ENCODE results near the gene VASH1. TPM values are rescaled to one million over a fixed set of nuclear protein-coding genes. Genes with fewer than 3 reads are reported as not detected.
A peak's percentile ranks its signal among the peaks of the same experiment; 100 is the strongest.

VASH1 gene
- polyA plus RNA-seq, 1 experiment: 5.0 TPM

DNA sequence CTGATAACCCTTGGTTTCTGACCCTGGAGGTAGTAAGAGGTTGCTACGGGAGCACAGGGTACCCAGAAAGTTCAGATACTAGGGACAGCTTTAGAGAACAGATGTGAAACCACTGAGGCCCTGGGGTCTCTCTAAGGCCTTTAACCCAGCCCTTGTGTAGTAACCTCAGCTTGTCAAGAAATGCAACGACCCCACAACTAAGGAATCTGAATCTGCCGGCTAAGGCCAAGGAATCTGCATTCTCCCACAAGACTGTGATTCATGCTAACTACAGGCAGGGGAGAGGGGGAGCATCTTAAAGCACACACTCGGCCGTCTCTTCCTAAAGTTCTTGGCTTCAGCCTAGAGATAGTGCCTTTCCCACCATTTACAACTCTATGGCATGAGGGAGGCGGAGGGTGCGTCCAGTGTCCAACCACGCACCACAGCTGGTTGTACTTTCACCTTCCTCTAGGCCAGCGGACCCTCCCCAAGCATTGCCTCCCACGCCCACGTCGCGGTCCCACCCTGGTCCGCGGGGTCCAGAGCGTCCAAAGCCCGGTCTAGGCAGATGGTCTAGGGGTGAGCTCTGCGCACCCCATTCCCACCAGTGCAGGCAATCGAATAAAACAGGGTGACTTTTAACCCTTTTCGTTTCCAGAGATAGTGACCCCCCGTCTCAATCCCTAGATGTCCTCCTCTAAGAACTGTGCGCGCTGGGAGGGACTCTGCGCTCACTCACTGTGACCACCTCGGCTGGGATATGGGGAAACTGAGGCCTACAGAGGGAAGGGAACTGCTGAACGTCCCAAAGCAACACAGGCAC, 735 bp upstream of the VASH1 start:
- ChIA-PET POLR2A (no interaction called here), CTCF (interaction anchor here (0.5 to 0.9 kb wide), 2 partner anchors 24 to 38 kb away, joined by 3 to 11 read pairs; no protein-coding TSS in a partner anchor)
- no peak for DNase-seq (ENCODE audit: low read depth, low spot score)
- peak overlapping the region; percentile 73 for H3K4me3 ChIP-seq (ENCODE audit: low read depth, low read length)
- no peaks in the 10 kb centered on the region for H3K27me3 ChIP-seq (ENCODE audit: control insufficient read depth, insufficient read depth, low read length)
- no peaks in the 10 kb centered on the region; the same call in 1 of the 2 replicates for H3K9me3 ChIP-seq (ENCODE audit: control insufficient read depth, insufficient read depth, low read length)
- H3K27ac ChIP-seq (ENCODE audit: low read depth, low read length): peak overlapping the region; percentile 3
- TF ChIP-seq, protein P1, sequence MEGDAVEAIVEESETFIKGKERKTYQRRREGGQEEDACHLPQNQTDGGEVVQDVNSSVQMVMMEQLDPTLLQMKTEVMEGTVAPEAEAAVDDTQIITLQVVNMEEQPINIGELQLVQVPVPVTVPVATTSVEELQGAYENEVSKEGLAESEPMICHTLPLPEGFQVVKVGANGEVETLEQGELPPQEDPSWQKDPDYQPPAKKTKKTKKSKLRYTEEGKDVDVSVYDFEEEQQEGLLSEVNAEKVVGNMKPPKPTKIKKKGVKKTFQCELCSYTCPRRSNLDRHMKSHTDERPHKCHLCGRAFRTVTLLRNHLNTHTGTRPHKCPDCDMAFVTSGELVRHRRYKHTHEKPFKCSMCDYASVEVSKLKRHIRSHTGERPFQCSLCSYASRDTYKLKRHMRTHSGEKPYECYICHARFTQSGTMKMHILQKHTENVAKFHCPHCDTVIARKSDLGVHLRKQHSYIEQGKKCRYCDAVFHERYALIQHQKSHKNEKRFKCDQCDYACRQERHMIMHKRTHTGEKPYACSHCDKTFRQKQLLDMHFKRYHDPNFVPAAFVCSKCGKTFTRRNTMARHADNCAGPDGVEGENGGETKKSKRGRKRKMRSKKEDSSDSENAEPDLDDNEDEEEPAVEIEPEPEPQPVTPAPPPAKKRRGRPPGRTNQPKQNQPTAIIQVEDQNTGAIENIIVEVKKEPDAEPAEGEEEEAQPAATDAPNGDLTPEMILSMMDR (IDR thresholded peaks at IDR 0.05; ENCODE audit: low read depth, low read length): no peak

GRCh38 chr14:76761960-76762410, 717 bp downstream of the VASH1 start:
- H3K9me3 ChIP-seq (ENCODE audit: control insufficient read depth, insufficient read depth, low read length): no peaks in the 10 kb centered on the region; the same call in 1 of the 2 replicates
- H3K4me3 ChIP-seq (ENCODE audit: low read depth, low read length): peak overlapping the region; percentile 73
- no peak for DNase-seq (ENCODE audit: low read depth, low spot score)
- ChIA-PET POLR2A (interaction anchor here (1.4 kb wide), 1 partner anchor 51 kb away, joined by 3 read pairs; the partner anchor contains the start of gene ANGEL1), CTCF (no interaction called here)
- H3K27me3 ChIP-seq (ENCODE audit: control insufficient read depth, insufficient read depth, low read length): no peaks in the 10 kb centered on the region
- TF ChIP-seq, protein P1 (IDR thresholded peaks at IDR 0.05; ENCODE audit: low read depth, low read length): no peak
- H3K27ac ChIP-seq (ENCODE audit: low read depth, low read length): no peak overlapping the region

- DNase-seq (ENCODE audit: low read depth, low spot score): no peak
- CTCF ChIA-PET: no interaction called here
Observed at GRCh38 chr14:76762411-76763095, 1.3 kb downstream of the VASH1 start.

GRCh38 chr14:76763096-76764041, 2.1 kb downstream of the VASH1 start:
- H3K9me3 ChIP-seq (ENCODE audit: control insufficient read depth, insufficient read depth, low read length): no peaks in the 10 kb centered on the region; the same call in 1 of the 2 replicates
- TF ChIP-seq, protein P1 (IDR thresholded peaks at IDR 0.05; ENCODE audit: low read depth, low read length): no peak
- DNase-seq (ENCODE audit: low read depth, low spot score): no peak
- CTCF ChIA-PET: no interaction called here
- peak overlapping the region; percentile 73; the same call in 1 of the 2 replicates for H3K4me3 ChIP-seq (ENCODE audit: low read depth, low read length)
- no peaks in the 10 kb centered on the region for H3K27me3 ChIP-seq (ENCODE audit: control insufficient read depth, insufficient read depth, low read length)
- POLR2A ChIA-PET: no interaction called here
- no peak overlapping the region for H3K27ac ChIP-seq (ENCODE audit: low read depth, low read length)

More at GRCh38 chr14:76762411-76763095, 1.3 kb downstream of the VASH1 start:
- TF ChIP-seq, protein P1 (IDR thresholded peaks at IDR 0.05; ENCODE audit: low read depth, low read length): no peak
- Histone ChIP-seq H3K27ac (ENCODE audit: low read depth, low read length) (no peak overlapping the region), H3K27me3 (ENCODE audit: control insufficient read depth, insufficient read depth, low read length) (no peaks in the 10 kb centered on the region), H3K4me3 (ENCODE audit: low read depth, low read length) (peak overlapping the region; percentile 73), H3K9me3 (ENCODE audit: control insufficient read depth, insufficient read depth, low read length) (no peaks in the 10 kb centered on the region; the same call in 1 of the 2 replicates)
- POLR2A ChIA-PET: interaction anchor here (1.4 kb wide), 1 partner anchor 50 kb away, joined by 3 read pairs; the partner anchor contains the start of gene ANGEL1

Measured in AG04450 (cell line).